H1 (cell line): ENCODE results near the gene CNOT2. TPM values are rescaled to one million over a fixed set of nuclear protein-coding genes. Genes with fewer than 3 reads are reported as not detected.

Experiments
- GABPA ChIP-seq: IDR thresholded peaks from 2 replicates; pipeline ENCODE4 v1.6.1; 2011; ENCODE audit warnings: mild to moderate bottlenecking, low read length, moderate library complexity, borderline replicate concordance; ENCODE audit not compliant: insufficient read depth
- MAFK ChIP-seq: IDR thresholded peaks from 2 replicates; pipeline ENCODE4 v1.6.1; 2012; ENCODE audit warnings: low read depth, mild to moderate bottlenecking, improper control_type of control experiment, low read length
- NANOG ChIP-seq: IDR thresholded peaks from 2 replicates; pipeline ENCODE4 v1.6.1; 2011; ENCODE audit warnings: low read length, low read depth, mild to moderate bottlenecking, inconsistent platforms; ENCODE audit not compliant: insufficient read depth, poor library complexity, severe bottlenecking
- PHF8 ChIP-seq: fragments of 200-600 bp; sonication (generic); conservative IDR thresholded peaks from 2 replicates; pipeline ENCODE4 v1.7.1; 2012; ENCODE audit warnings: low read depth, mild to moderate bottlenecking, inconsistent platforms, low read length, moderate library complexity
- POLR2A ChIP-seq, 2 experiments: IDR thresholded peaks; 1 replicate in 1 of 2; 2 replicates in 1 of 2; pipeline ENCODE4 v1.6.1; 2011; ENCODE audit warnings: low read depth in 2 of 2, low read length in 2 of 2, mild to moderate bottlenecking in 2 of 2; ENCODE audit errors: control extremely low read depth in 1 of 2
- POLR2AphosphoS5 ChIP-seq: IDR thresholded peaks from 2 replicates; pipeline ENCODE4 v1.6.1; 2011; ENCODE audit warnings: low read depth, low read length
- TCF12 ChIP-seq: IDR thresholded peaks from 2 replicates; pipeline ENCODE4 v1.6.1; 2011; ENCODE audit warnings: low read depth, mild to moderate bottlenecking, low read length
- polyA plus RNA-seq, 7 experiments: library from polyadenylated mRNA; depleted of rRNA in 3 of 7; stranded (reverse) in 5 of 7; unstranded in 2 of 7; fragments of >200 nt in 5 of 7; fragments of 200-250 nt in 2 of 7; gene quantifications; 1 replicate in 5 of 7; 2 replicates in 1 of 7; 4 replicates in 1 of 7; pipeline versions ENCODE4 v1.2.1 to v1.2.3, GENCODE V29; 2011 to 2013; ENCODE audit warnings: missing spikeins in 2 of 7, mixed read lengths in 2 of 7
- total RNA-seq: library from RNA; stranded (reverse); fragmentation: NEBNext Ultra II Directional; extraction: Animal tissue kit (Norgen Biotek cat#: 25700); gene quantifications from 2 replicates; pipeline ENCODE4 v1.2.1, GENCODE V29; 2021
- TF ChIP-seq, protein P1 (sequence below): fragments of 300-600 bp; sonication (generic); IDR thresholded peaks from 2 replicates; pipeline ENCODE4 v1.7.1; 2012; ENCODE audit warnings: low read length, moderate library complexity, mild to moderate bottlenecking, inconsistent platforms; ENCODE audit not compliant: insufficient replicate concordance

The CNOT2 gene
- total and polyA plus RNA-seq, 2 of the 8 experiments (the other 6 are each of a cell fraction or from before 2014, with no cell fraction given), result 61.2 to 64.8 TPM

DNA sequence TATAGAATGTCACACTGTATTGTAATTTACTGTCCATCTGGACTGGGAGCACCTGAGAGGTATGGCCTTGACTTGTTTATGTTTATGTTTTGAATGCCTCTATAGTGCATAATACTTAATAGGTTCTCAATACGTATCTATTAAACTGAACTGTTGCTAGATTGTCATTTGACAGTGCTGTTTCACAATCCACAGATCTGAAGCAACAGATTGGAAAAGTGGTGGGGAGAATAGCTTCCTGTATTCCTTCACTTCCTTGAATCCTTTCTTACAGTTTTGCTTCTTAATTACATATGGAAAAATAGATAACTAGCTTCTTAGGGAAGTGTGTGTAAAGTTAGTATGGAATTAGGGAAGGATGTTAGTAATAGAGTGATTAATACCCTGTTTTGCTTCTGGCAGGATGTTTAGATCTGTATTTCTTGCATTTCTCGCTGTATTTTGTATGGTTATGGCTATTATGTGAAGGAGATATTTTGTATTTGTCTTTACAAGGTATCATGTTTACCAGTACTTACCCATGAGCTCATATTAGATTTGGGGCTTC is 4.5 kb downstream of the CNOT2 start (continued):
- TF ChIP-seq, protein P1, sequence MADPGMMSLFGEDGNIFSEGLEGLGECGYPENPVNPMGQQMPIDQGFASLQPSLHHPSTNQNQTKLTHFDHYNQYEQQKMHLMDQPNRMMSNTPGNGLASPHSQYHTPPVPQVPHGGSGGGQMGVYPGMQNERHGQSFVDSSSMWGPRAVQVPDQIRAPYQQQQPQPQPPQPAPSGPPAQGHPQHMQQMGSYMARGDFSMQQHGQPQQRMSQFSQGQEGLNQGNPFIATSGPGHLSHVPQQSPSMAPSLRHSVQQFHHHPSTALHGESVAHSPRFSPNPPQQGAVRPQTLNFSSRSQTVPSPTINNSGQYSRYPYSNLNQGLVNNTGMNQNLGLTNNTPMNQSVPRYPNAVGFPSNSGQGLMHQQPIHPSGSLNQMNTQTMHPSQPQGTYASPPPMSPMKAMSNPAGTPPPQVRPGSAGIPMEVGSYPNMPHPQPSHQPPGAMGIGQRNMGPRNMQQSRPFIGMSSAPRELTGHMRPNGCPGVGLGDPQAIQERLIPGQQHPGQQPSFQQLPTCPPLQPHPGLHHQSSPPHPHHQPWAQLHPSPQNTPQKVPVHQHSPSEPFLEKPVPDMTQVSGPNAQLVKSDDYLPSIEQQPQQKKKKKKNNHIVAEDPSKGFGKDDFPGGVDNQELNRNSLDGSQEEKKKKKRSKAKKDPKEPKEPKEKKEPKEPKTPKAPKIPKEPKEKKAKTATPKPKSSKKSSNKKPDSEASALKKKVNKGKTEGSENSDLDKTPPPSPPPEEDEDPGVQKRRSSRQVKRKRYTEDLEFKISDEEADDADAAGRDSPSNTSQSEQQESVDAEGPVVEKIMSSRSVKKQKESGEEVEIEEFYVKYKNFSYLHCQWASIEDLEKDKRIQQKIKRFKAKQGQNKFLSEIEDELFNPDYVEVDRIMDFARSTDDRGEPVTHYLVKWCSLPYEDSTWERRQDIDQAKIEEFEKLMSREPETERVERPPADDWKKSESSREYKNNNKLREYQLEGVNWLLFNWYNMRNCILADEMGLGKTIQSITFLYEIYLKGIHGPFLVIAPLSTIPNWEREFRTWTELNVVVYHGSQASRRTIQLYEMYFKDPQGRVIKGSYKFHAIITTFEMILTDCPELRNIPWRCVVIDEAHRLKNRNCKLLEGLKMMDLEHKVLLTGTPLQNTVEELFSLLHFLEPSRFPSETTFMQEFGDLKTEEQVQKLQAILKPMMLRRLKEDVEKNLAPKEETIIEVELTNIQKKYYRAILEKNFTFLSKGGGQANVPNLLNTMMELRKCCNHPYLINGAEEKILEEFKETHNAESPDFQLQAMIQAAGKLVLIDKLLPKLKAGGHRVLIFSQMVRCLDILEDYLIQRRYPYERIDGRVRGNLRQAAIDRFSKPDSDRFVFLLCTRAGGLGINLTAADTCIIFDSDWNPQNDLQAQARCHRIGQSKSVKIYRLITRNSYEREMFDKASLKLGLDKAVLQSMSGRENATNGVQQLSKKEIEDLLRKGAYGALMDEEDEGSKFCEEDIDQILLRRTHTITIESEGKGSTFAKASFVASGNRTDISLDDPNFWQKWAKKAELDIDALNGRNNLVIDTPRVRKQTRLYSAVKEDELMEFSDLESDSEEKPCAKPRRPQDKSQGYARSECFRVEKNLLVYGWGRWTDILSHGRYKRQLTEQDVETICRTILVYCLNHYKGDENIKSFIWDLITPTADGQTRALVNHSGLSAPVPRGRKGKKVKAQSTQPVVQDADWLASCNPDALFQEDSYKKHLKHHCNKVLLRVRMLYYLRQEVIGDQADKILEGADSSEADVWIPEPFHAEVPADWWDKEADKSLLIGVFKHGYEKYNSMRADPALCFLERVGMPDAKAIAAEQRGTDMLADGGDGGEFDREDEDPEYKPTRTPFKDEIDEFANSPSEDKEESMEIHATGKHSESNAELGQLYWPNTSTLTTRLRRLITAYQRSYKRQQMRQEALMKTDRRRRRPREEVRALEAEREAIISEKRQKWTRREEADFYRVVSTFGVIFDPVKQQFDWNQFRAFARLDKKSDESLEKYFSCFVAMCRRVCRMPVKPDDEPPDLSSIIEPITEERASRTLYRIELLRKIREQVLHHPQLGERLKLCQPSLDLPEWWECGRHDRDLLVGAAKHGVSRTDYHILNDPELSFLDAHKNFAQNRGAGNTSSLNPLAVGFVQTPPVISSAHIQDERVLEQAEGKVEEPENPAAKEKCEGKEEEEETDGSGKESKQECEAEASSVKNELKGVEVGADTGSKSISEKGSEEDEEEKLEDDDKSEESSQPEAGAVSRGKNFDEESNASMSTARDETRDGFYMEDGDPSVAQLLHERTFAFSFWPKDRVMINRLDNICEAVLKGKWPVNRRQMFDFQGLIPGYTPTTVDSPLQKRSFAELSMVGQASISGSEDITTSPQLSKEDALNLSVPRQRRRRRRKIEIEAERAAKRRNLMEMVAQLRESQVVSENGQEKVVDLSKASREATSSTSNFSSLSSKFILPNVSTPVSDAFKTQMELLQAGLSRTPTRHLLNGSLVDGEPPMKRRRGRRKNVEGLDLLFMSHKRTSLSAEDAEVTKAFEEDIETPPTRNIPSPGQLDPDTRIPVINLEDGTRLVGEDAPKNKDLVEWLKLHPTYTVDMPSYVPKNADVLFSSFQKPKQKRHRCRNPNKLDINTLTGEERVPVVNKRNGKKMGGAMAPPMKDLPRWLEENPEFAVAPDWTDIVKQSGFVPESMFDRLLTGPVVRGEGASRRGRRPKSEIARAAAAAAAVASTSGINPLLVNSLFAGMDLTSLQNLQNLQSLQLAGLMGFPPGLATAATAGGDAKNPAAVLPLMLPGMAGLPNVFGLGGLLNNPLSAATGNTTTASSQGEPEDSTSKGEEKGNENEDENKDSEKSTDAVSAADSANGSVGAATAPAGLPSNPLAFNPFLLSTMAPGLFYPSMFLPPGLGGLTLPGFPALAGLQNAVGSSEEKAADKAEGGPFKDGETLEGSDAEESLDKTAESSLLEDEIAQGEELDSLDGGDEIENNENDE, result no peak
- no peak for TF ChIP-seq PHF8
- no peak for TF ChIP-seq NANOG
- no peak for TF ChIP-seq POLR2A (IDR thresholded peaks at IDR 0.05; ENCODE audit: control extremely low read depth in 1 of 2, low read depth in 2 of 2, low read length in 2 of 2)
- no peak for TF ChIP-seq GABPA
- TF ChIP-seq POLR2AphosphoS5, result no peak
- TF ChIP-seq MAFK, result no peak
- no peak for TF ChIP-seq TCF12
